IMR-90 (cell line): ENCODE data around the gene CACNA1F. TPM values are rescaled to one million over a fixed set of nuclear protein-coding genes. Genes with fewer than 3 reads are reported as not detected.

Experiments used
- ATAC-seq: fragments of 200-7000 bp; cut with Tn5 transposase; 2 replicates; pipeline ENCODE4 v1.9.1; 2020; ENCODE audit warnings: low read depth, mild to moderate bottlenecking, moderate library complexity
- BruUV-seq: library from RNA; stranded (reverse); fragments of 400-500 nt; replicated peaks from 2 replicates; lab custom pipeline; 2021; lab: Mats Ljungman, UMichigan
- CTCF ChIA-PET: fragments of 300-600 bp; formaldehyde crosslinking; extraction: SDS; loops from one replicate; lab custom pipeline; 2021; ENCODE audit warnings: antibody characterized with exemption; lab: Yijun Ruan, JAX
- POLR2A ChIA-PET: fragments of 300-600 bp; sonication (Branson Sonifier 250); formaldehyde crosslinking; loops from one replicate; lab custom pipeline; 2022; ENCODE audit warnings: antibody characterized with exemption; ENCODE audit not compliant: unreplicated experiment; lab: Charles Lee
- DNase-seq: peaks from one replicate; pipeline ENCODE4 v3.0.0; 2013
- H2AFZ ChIP-seq: replicated peaks from 2 replicates; pipeline ENCODE3; 2013; ENCODE audit warnings: low read length, mild to moderate bottlenecking; ENCODE audit not compliant: poor library complexity
- H2AK5ac ChIP-seq: 2 replicates; pipeline ENCODE4 v1.6.1; 2013; ENCODE audit warnings: low read depth, low read length, inconsistent platforms
- H2AK9ac ChIP-seq: replicated peaks from 2 replicates; pipeline ENCODE3; 2013; ENCODE audit warnings: mild to moderate bottlenecking, low read depth, low read length, moderate library complexity; ENCODE audit not compliant: poor library complexity
- H2BK120ac ChIP-seq: 2 replicates; pipeline ENCODE4 v1.6.1; 2013; ENCODE audit warnings: low read depth, low read length, inconsistent platforms
- H2BK15ac ChIP-seq: 3 replicates; pipeline ENCODE4 v1.6.1; 2013; ENCODE audit warnings: low read depth, low read length, inconsistent platforms
- H2BK20ac ChIP-seq: 2 replicates; pipeline ENCODE4 v1.6.1; 2013; ENCODE audit warnings: low read depth, mild to moderate bottlenecking, inconsistent platforms, low read length, moderate library complexity
- H2BK5ac ChIP-seq: 2 replicates; pipeline ENCODE4 v1.6.1; 2013; ENCODE audit warnings: mild to moderate bottlenecking, low read depth, low read length, inconsistent platforms; ENCODE audit not compliant: poor library complexity, severe bottlenecking
- H3K14ac ChIP-seq: replicated peaks from 2 replicates; pipeline ENCODE4 v1.6.1; 2013; ENCODE audit warnings: low read depth, low read length, inconsistent platforms
- H3K18ac ChIP-seq: 2 replicates; pipeline ENCODE4 v1.6.1; 2013; ENCODE audit warnings: low read depth, low read length, control low read depth
- H3K23ac ChIP-seq: 2 replicates; pipeline ENCODE4 v1.6.1; 2013; ENCODE audit warnings: low read depth, low read length, inconsistent platforms
- H3K27ac ChIP-seq: 2 replicates; pipeline ENCODE4 v1.5.1; 2013; ENCODE audit warnings: mild to moderate bottlenecking, control low read depth, low read length; ENCODE audit not compliant: insufficient read depth
- H3K27me3 ChIP-seq: 2 replicates; pipeline ENCODE4 v1.6.1; 2013; ENCODE audit warnings: low read length; ENCODE audit not compliant: control insufficient read depth, insufficient read depth
- H3K36me3 ChIP-seq: 2 replicates; pipeline ENCODE4 v1.6.1; 2013; ENCODE audit warnings: low read length, mixed read lengths; ENCODE audit not compliant: control insufficient read depth, insufficient read depth
- H3K4ac ChIP-seq: 2 replicates; pipeline ENCODE4 v1.6.1; 2013; ENCODE audit warnings: low read depth, low read length, inconsistent platforms
- H3K4me1 ChIP-seq: 2 replicates; pipeline ENCODE4 v1.6.1; 2013; ENCODE audit warnings: low read length, mixed read lengths; ENCODE audit not compliant: control insufficient read depth, insufficient read depth
- H3K4me2 ChIP-seq: 2 replicates; pipeline ENCODE4 v1.6.1; 2013; ENCODE audit warnings: low read depth, mild to moderate bottlenecking, control low read depth, low read length, moderate library complexity
- H3K4me3 ChIP-seq: 2 replicates; pipeline ENCODE4 v1.5.1; 2013; ENCODE audit warnings: low read depth, mild to moderate bottlenecking, control low read depth, low read length, moderate library complexity; ENCODE audit not compliant: insufficient read depth
- H3K56ac ChIP-seq: 2 replicates; pipeline ENCODE4 v1.6.1; 2013; ENCODE audit warnings: low read length, inconsistent platforms; ENCODE audit not compliant: insufficient read depth; ENCODE audit errors: extremely low read depth
- H3K79me1 ChIP-seq, 2 experiments: 2 replicates each; pipeline ENCODE4 v1.6.1; 2013; ENCODE audit warnings: low read length in 2 of 2, inconsistent platforms in 1 of 2, low read depth in 1 of 2
- H3K9ac ChIP-seq: 2 replicates; pipeline ENCODE4 v1.6.1; 2013; ENCODE audit warnings: low read depth, low read length, control low read depth
- H3K9me1 ChIP-seq: 2 replicates; pipeline ENCODE4 v1.6.1; 2013; ENCODE audit warnings: low read length, inconsistent platforms; ENCODE audit not compliant: insufficient read depth
- H3K9me3 ChIP-seq: 2 replicates; pipeline ENCODE4 v1.6.1; 2013; ENCODE audit warnings: low read length; ENCODE audit not compliant: control insufficient read depth, insufficient read depth
- H4K20me1 ChIP-seq: 2 replicates; pipeline ENCODE4 v1.6.1; 2013; ENCODE audit warnings: low read length, inconsistent platforms; ENCODE audit not compliant: insufficient read depth
- H4K5ac ChIP-seq: 2 replicates; pipeline ENCODE4 v1.6.1; 2013; ENCODE audit warnings: mild to moderate bottlenecking, low read depth, low read length, control low read depth
- H4K8ac ChIP-seq, 2 experiments: 2 replicates each; pipeline ENCODE4 v1.6.1; 2013; ENCODE audit warnings: low read depth in 2 of 2, low read length in 2 of 2, control low read depth in 1 of 2, inconsistent platforms in 1 of 2
- H4K91ac ChIP-seq: 2 replicates; pipeline ENCODE4 v1.6.1; 2013; ENCODE audit warnings: low read depth, low read length, inconsistent platforms; ENCODE audit not compliant: insufficient read depth
- POLR2A ChIP-seq: IDR thresholded peaks from 2 replicates; pipeline ENCODE4 v1.6.1; 2012; ENCODE audit warnings: mild to moderate bottlenecking, low read depth, low read length
- WGBS, 2 experiments: methylation state at CpG; one replicate each; pipeline versions ENCODE4 v1.1.5 to v1.1.7; 2013; ENCODE audit warnings: missing lambda C conversion rate in 2 of 2; ENCODE audit not compliant: insufficient read length in 1 of 2; ENCODE audit errors: extremely low coverage in 2 of 2; 5-methylcytosine and 5-hydroxymethylcytosine counted together
- dilution Hi-C: fragments of 300-500 bp; cut with HindIII; formaldehyde crosslinking; loops from one replicate; pipeline ENCODE4 v1.14.3; 2018; ENCODE audit warnings: low sequenced_read_pairs; ENCODE audit not compliant: unreplicated experiment
- in situ Hi-C: fragments of 300-500 bp; cut with MboI; formaldehyde crosslinking; loops from 3 replicates; pipeline ENCODE4 v1.14.3; 2019; ENCODE audit warnings: low sequenced_read_pairs, inconsistent platforms, mixed read lengths
- intact Hi-C: fragments of 100-400 bp; cut with micrococcal nuclease; formaldehyde crosslinking; loops from 2 replicates; pipeline ENCODE4 v1.10.0; 2022
- polyA plus RNA-seq, 3 experiments: library from polyadenylated mRNA; depleted of rRNA; stranded (reverse); fragments of >200 nt; gene quantifications; 2 replicates each; pipeline ENCODE4 v1.2.3, GENCODE V29; 2012; ENCODE audit warnings: low replicate concordance in 1 of 3
- total RNA-seq: library from RNA; depleted of rRNA; stranded (reverse); fragments of >200 nt; gene quantifications from 2 replicates; pipeline ENCODE4 v1.2.3, GENCODE V29; 2012

The CACNA1F gene
- total and polyA plus RNA-seq, 2 of the 4 experiments (the other 2 are of a cell fraction): not detected

- H4K20me1 ChIP-seq: no peaks in the 10 kb centered on the region
- no peak overlapping the region for H3K23ac ChIP-seq
- DNase-seq (no peak), ATAC-seq (no peak)
- TF ChIP-seq POLR2A: no peak
- no peak overlapping the region for H3K27ac ChIP-seq
- no peak overlapping the region for H3K56ac ChIP-seq
- BruUV-seq: no TSS peak
- H2AK9ac ChIP-seq: no peak overlapping the region
- H3K36me3 ChIP-seq: no peaks in the 10 kb centered on the region
- H3K4me1 ChIP-seq: peaks cover 5% of the 10 kb centered on the region
- in situ Hi-C loops: no loop called here
- dilution Hi-C loops: no loop called here
- no peaks in the 10 kb centered on the region for H3K9me3 ChIP-seq
- ChIA-PET POLR2A (no interaction called here), CTCF (no interaction called here)
- no peak overlapping the region for H2BK5ac ChIP-seq
- no peak overlapping the region for H4K91ac ChIP-seq
- no peak overlapping the region for H2BK15ac ChIP-seq
- H3K79me1 ChIP-seq: no peaks in the 10 kb centered on the region
- H2BK20ac ChIP-seq: no peak overlapping the region
- no CpG with 5 or more reads among the region's 2 CpGs for WGBS, 2 experiments
- no peak overlapping the region for H3K9ac ChIP-seq
- no peak overlapping the region for H4K8ac ChIP-seq
- no peak overlapping the region for H3K18ac ChIP-seq
- no peak overlapping the region for H3K14ac ChIP-seq
- H2BK120ac ChIP-seq: no peak overlapping the region
- no peaks in the 10 kb centered on the region; the same call in 1 of the 2 replicates for H3K27me3 ChIP-seq
- H2AFZ ChIP-seq: no peak overlapping the region
- H3K4me3 ChIP-seq: no peak overlapping the region
- no peak overlapping the region for H2AK5ac ChIP-seq
- no peaks in the 10 kb centered on the region for H3K9me1 ChIP-seq
- no peak overlapping the region for H3K4me2 ChIP-seq
- intact Hi-C loops: loop anchor here (10.0 kb wide), 1 partner anchor 86 kb away; the partner anchor contains the start of genes PRAF2 and WDR45
- H4K5ac ChIP-seq: no peak overlapping the region
- H3K4ac ChIP-seq: no peak overlapping the region
Observed at GRCh38 chrX:49160908-49161307, 72.2 kb downstream of the CACNA1F start.
